Measurements from ENCODE around the gene PRDM16.

DNA sequence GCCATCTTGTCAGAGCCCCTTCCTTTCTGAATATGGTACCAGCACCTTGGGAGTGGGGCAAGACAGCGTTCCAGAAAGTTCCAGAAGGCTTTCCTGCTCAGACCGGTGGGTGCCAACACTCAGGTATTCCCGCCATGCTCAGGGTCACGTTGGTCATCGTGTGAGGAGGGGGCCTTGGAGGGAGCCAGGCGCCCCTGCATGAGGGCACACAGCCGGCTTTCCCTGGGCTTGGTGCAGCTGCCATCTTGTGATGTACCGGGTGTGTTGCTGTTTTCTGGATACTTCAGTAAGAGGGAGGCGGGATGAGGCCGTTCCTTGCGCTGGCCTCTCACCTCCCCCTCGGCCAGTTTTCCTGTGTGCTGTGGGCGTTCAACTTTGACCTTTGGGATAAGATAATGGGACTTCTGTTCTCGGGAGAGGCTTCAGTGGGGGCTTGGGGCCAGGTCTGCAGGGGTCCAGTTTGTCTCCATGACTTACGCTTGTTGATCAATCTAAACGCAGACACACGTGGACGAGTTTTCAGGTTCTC lies 69.7 kb downstream of the PRDM16 start:
- TF ChIP-seq, protein P1, sequence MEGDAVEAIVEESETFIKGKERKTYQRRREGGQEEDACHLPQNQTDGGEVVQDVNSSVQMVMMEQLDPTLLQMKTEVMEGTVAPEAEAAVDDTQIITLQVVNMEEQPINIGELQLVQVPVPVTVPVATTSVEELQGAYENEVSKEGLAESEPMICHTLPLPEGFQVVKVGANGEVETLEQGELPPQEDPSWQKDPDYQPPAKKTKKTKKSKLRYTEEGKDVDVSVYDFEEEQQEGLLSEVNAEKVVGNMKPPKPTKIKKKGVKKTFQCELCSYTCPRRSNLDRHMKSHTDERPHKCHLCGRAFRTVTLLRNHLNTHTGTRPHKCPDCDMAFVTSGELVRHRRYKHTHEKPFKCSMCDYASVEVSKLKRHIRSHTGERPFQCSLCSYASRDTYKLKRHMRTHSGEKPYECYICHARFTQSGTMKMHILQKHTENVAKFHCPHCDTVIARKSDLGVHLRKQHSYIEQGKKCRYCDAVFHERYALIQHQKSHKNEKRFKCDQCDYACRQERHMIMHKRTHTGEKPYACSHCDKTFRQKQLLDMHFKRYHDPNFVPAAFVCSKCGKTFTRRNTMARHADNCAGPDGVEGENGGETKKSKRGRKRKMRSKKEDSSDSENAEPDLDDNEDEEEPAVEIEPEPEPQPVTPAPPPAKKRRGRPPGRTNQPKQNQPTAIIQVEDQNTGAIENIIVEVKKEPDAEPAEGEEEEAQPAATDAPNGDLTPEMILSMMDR (IDR thresholded peaks at IDR 0.05), result no peak
- no peak for TF ChIP-seq EZH2 (IDR thresholded peaks at IDR 0.05; ENCODE audit: borderline replicate concordance, insufficient read depth, low read depth, low read length, poor library complexity, severe bottlenecking)
